ENCODE results near the gene PSMD9.

DNA sequence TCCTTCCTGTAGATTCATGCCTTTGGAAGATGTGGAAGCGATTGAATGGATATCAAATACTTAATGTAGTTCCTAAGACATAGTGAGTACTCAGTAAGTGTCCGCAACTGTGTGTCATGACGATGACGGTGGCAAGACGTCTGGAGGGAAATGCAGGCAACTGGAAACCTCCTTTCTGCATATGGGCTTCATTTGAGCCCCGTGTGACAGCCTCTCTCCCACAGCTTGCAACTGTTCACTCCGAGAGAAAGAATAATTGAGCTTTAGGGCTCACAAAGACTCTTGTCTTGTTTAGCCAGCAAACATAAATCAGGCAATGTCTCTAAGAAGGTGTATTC lies 36.7 kb downstream of the PSMD9 start:
- TF ChIP-seq YY1 (IDR thresholded peaks at IDR 0.05; ENCODE audit: insufficient read depth, insufficient read length) (no peak), SUZ12 (IDR thresholded peaks at IDR 0.05; ENCODE audit: extremely low read depth, insufficient read depth, insufficient read length) (no peak), ZNF274 (IDR thresholded peaks at IDR 0.05; ENCODE audit: low read depth, low read length) (no peak)

All from NT2/D1 (cell line).